BLaER1 (cell line): ENCODE results near the gene TEN1.

ENCODE experiments used
- H3K27ac ChIP-seq: shearing (Covaris generic); formaldehyde crosslinking; 2 replicates; pipeline ENCODE4 v1.8.1; 2022
- H3K27me3 ChIP-seq: shearing (Covaris generic); formaldehyde crosslinking; 2 replicates; pipeline ENCODE4 v1.8.1; 2022
- H3K36me3 ChIP-seq: shearing (Covaris generic); formaldehyde crosslinking; 2 replicates; pipeline ENCODE4 v1.8.1; 2022
- H3K4me1 ChIP-seq: shearing (Covaris generic); formaldehyde crosslinking; 2 replicates; pipeline ENCODE4 v1.8.1; 2022
- H3K4me2 ChIP-seq: shearing (Covaris generic); formaldehyde crosslinking; 2 replicates; pipeline ENCODE4 v1.8.1; 2022
- H3K4me3 ChIP-seq: shearing (Covaris generic); formaldehyde crosslinking; 2 replicates; pipeline ENCODE4 v1.8.1; 2022
- H3K9ac ChIP-seq: shearing (Covaris generic); formaldehyde crosslinking; 2 replicates; pipeline ENCODE4 v1.8.1; 2022
- H3K9me3 ChIP-seq: shearing (Covaris generic); formaldehyde crosslinking; 2 replicates; pipeline ENCODE4 v1.8.1; 2022
- H4K20me1 ChIP-seq: shearing (Covaris generic); formaldehyde crosslinking; 2 replicates; pipeline ENCODE4 v1.8.1; 2022
- Cebpa-rat ChIP-seq: shearing (Covaris generic); IDR thresholded peaks from 2 replicates; pipeline ENCODE4 v1.8.1; 2022

TEN1 gene

GRCh38 chr17:76022973-76023899 lies 44.2 kb downstream of the TEN1 start:
- Histone ChIP-seq H3K4me2 (no peak overlapping the region), H3K4me3 (no peak overlapping the region), H3K9ac (no peak overlapping the region), H4K20me1 (no peaks in the 10 kb centered on the region), H3K27ac (no peak overlapping the region), H3K27me3 (no peaks in the 10 kb centered on the region), H3K9me3 (no peaks in the 10 kb centered on the region), H3K36me3 (no peaks in the 10 kb centered on the region), H3K4me1 (peaks cover 49% of the 10 kb centered on the region)
- TF ChIP-seq Cebpa-rat = no peak

- Histone ChIP-seq H3K27me3 (no peaks in the 10 kb centered on the region), H3K4me3 (no peak overlapping the region), H3K36me3 (no peaks in the 10 kb centered on the region), H3K9ac (no peak overlapping the region), H3K4me1 (peaks cover 56% of the 10 kb centered on the region), H4K20me1 (no peaks in the 10 kb centered on the region), H3K4me2 (no peak overlapping the region), H3K9me3 (no peaks in the 10 kb centered on the region), H3K27ac (no peak overlapping the region)
- TF ChIP-seq Cebpa-rat = no peak
Observed at GRCh38 chr17:76023900-76024237, 44.8 kb downstream of the TEN1 start.

- no peak overlapping the region for H3K4me3 ChIP-seq
- TF ChIP-seq Cebpa-rat = no peak
- no peak overlapping the region for H3K4me2 ChIP-seq
Observed at GRCh38 chr17:76024353-76024752, 45.3 kb downstream of the TEN1 start.

GRCh38 chr17:76025294-76025693 lies 46.3 kb downstream of the TEN1 start:
- Histone ChIP-seq H3K4me1 (peaks cover 56% of the 10 kb centered on the region), H3K27ac (no peak overlapping the region), H3K4me3 (no peak overlapping the region), H3K36me3 (no peaks in the 10 kb centered on the region), H4K20me1 (no peaks in the 10 kb centered on the region), H3K9ac (no peak overlapping the region), H3K4me2 (no peak overlapping the region), H3K27me3 (no peaks in the 10 kb centered on the region), H3K9me3 (no peaks in the 10 kb centered on the region)
- TF ChIP-seq Cebpa-rat = no peak

More at GRCh38 chr17:76024353-76024752, 45.3 kb downstream of the TEN1 start:
- Histone ChIP-seq H4K20me1 (no peaks in the 10 kb centered on the region), H3K27ac (no peak overlapping the region), H3K9ac (no peak overlapping the region), H3K36me3 (no peaks in the 10 kb centered on the region), H3K4me1 (peaks cover 56% of the 10 kb centered on the region), H3K27me3 (no peaks in the 10 kb centered on the region), H3K9me3 (no peaks in the 10 kb centered on the region)

GRCh38 chr17:76026714-76027158 lies 47.7 kb downstream of the TEN1 start:
- H3K4me1 ChIP-seq = peaks cover 48% of the 10 kb centered on the region
- H4K20me1 ChIP-seq = no peaks in the 10 kb centered on the region
- H3K27me3 ChIP-seq = no peaks in the 10 kb centered on the region
- H3K27ac ChIP-seq = peak overlapping the region; percentile 59
- H3K4me3 ChIP-seq = no peak overlapping the region
- H3K9ac ChIP-seq = 0 out of 2 replicates have a peak overlapping the region, but pooled peaks have one; percentile 24
- no peaks in the 10 kb centered on the region for H3K36me3 ChIP-seq
- no peak for TF ChIP-seq Cebpa-rat
- no peak overlapping the region; the same call in 1 of the 2 replicates for H3K4me2 ChIP-seq
- H3K9me3 ChIP-seq = no peaks in the 10 kb centered on the region

- Histone ChIP-seq H3K4me2 (peak within 1 kb of the TSS; percentile 93), H3K27ac (peak within 1 kb of the TSS; percentile 91)
Observed at GRCh38 chr17:76027159-76027839, 48.3 kb downstream of the TEN1 start, which contains the start of gene EVPL. Gene EVPL, minus strand, starts transcription at chr17:76027306. Its CDS starts 108 bp downstream, at chr17:76027198.

GRCh38 chr17:76032073-76032779 lies 53.2 kb downstream of the TEN1 start:
- Histone ChIP-seq H3K27ac (peak overlapping the region; percentile 20; the same call in 1 of the 2 replicates), H4K20me1 (no peaks in the 10 kb centered on the region), H3K36me3 (no peaks in the 10 kb centered on the region), H3K9me3 (peaks cover 5% of the 10 kb centered on the region; the same call in 1 of the 2 replicates), H3K4me1 (peaks cover 60% of the 10 kb centered on the region), H3K27me3 (no peaks in the 10 kb centered on the region), H3K9ac (no peak overlapping the region), H3K4me3 (no peak overlapping the region), H3K4me2 (no peak overlapping the region)
- TF ChIP-seq Cebpa-rat = no peak

More at GRCh38 chr17:76027159-76027839, 48.3 kb downstream of the TEN1 start, which contains the start of gene EVPL:
- no peaks in the 10 kb centered on the region for H3K36me3 ChIP-seq
- H3K9ac ChIP-seq = 0 out of 2 replicates have a peak within 1 kb of the TSS, but pooled peaks have one; percentile 24
- H3K9me3 ChIP-seq = peaks cover 2% of the 10 kb centered on the region; the same call in 1 of the 2 replicates
- H3K4me3 ChIP-seq = no peak within 1 kb of the TSS
- no peak for TF ChIP-seq Cebpa-rat
- no peaks in the 10 kb centered on the region for H3K27me3 ChIP-seq
- H3K4me1 ChIP-seq = peaks cover 48% of the 10 kb centered on the region
- H4K20me1 ChIP-seq = no peaks in the 10 kb centered on the region

- Histone ChIP-seq H3K4me2 (no peak overlapping the region), H3K4me1 (peaks cover 60% of the 10 kb centered on the region), H3K9ac (no peak overlapping the region), H3K27me3 (no peaks in the 10 kb centered on the region), H3K4me3 (no peak overlapping the region), H3K36me3 (no peaks in the 10 kb centered on the region), H3K27ac (peak overlapping the region; percentile 20; the same call in 1 of the 2 replicates), H4K20me1 (no peaks in the 10 kb centered on the region), H3K9me3 (peaks cover 5% of the 10 kb centered on the region; the same call in 1 of the 2 replicates)
- TF ChIP-seq Cebpa-rat = no peak
Observed at GRCh38 chr17:76032780-76033108, 53.7 kb downstream of the TEN1 start.

- Histone ChIP-seq H3K9me3 (peaks cover 5% of the 10 kb centered on the region; the same call in 1 of the 2 replicates), H4K20me1 (no peaks in the 10 kb centered on the region), H3K9ac (no peak overlapping the region), H3K4me2 (no peak overlapping the region), H3K36me3 (peaks cover 2% of the 10 kb centered on the region; the same call in 1 of the 2 replicates), H3K4me3 (no peak overlapping the region), H3K27ac (no peak overlapping the region), H3K4me1 (peaks cover 60% of the 10 kb centered on the region), H3K27me3 (no peaks in the 10 kb centered on the region)
- no peak for TF ChIP-seq Cebpa-rat
Observed at GRCh38 chr17:76033139-76033538, 54.1 kb downstream of the TEN1 start.
